T-cell (primary cell): ENCODE data around the gene MED14. TPM values are rescaled to one million over a fixed set of nuclear protein-coding genes. Genes with fewer than 3 reads are reported as not detected.

Experiments used
- ATAC-seq, 4 experiments: fragments of 200-7000 bp in 3 of 4; fragments of 150-1000 bp in 1 of 4; cut with Tn5 transposase; replicated peaks in 1 of 4; 1 replicate in 3 of 4; 2 replicates in 1 of 4; pipeline ENCODE4 v1.10.0; 2021; ENCODE audit warnings: moderate library complexity in 3 of 4, mild to moderate bottlenecking in 2 of 4, moderate number of reproducible peaks in 1 of 4
- CTCF ChIA-PET, 2 donors: fragments of 300-600 bp; sonication (Branson Sonifier 250); formaldehyde crosslinking; loops; one replicate each; lab custom pipeline; 2022; ENCODE audit warnings: antibody characterized with exemption in 2 of 2; lab: Charles Lee
- POLR2A ChIA-PET, 2 donors: fragments of 300-600 bp; sonication (Branson Sonifier 250); formaldehyde crosslinking; loops; one replicate each; lab custom pipeline; 2022; ENCODE audit warnings: antibody characterized with exemption in 2 of 2; lab: Charles Lee
- DNase-seq, 35 experiments: peaks; one replicate each; pipeline versions ENCODE4 v3.0.0 to v3.0.0-alpha.2; 2013 to 2023
- H3K27ac ChIP-seq: one replicate; pipeline ENCODE4 v1.5.1; 2013; ENCODE audit warnings: low read length
- H3K27me3 ChIP-seq, 2 experiments: replicated peaks in 1 of 2; 1 replicate in 1 of 2; 2 replicates in 1 of 2; pipeline versions ENCODE4 v1.6.1 to v1.7.0; 2013; ENCODE audit warnings: low read length in 1 of 2, mixed read lengths in 1 of 2; ENCODE audit not compliant: control insufficient read depth in 2 of 2, insufficient read depth in 2 of 2; ENCODE audit errors: extremely low read depth in 1 of 2
- H3K36me3 ChIP-seq, 2 donors: 1 replicate in 1 of 2; 2 replicates in 1 of 2; pipeline versions ENCODE4 v1.6.1 to v1.7.0; 2013; ENCODE audit warnings: low read length in 1 of 2; ENCODE audit not compliant: control insufficient read depth in 2 of 2, insufficient read depth in 1 of 2; ENCODE audit errors: extremely low read depth in 1 of 2
- H3K4me1 ChIP-seq, 2 experiments: 1 replicate in 1 of 2; 2 replicates in 1 of 2; pipeline versions ENCODE4 v1.6.1 to v1.7.0; 2013; ENCODE audit warnings: low read length in 2 of 2, mixed read lengths in 1 of 2; ENCODE audit not compliant: insufficient read depth in 2 of 2, control insufficient read depth in 1 of 2; ENCODE audit errors: extremely low read depth in 1 of 2
- H3K4me3 ChIP-seq, 2 donors: 1 replicate in 1 of 2; 2 replicates in 1 of 2; pipeline versions ENCODE4 v1.5.1 to v1.7.0; 2013; ENCODE audit warnings: mild to moderate bottlenecking in 2 of 2, low read length in 1 of 2, moderate library complexity in 1 of 2; ENCODE audit not compliant: control insufficient read depth in 1 of 2; ENCODE audit errors: extremely low read depth in 1 of 2
- H3K9me3 ChIP-seq: 2 replicates; pipeline ENCODE4 v1.7.0; 2013
- H3K27ac Mint-ChIP-seq, 2 donors: one replicate each; pipeline ENCODE4 v1.8.0; 2020 to 2021; ENCODE audit warnings: mild to moderate bottlenecking in 2 of 2, mixed read lengths in 2 of 2
- H3K27me3 Mint-ChIP-seq, 2 donors: one replicate each; pipeline ENCODE4 v1.8.0; 2021 to 2022; ENCODE audit warnings: mixed read lengths in 2 of 2
- H3K36me3 Mint-ChIP-seq: one replicate; pipeline ENCODE4 v1.8.0; 2021; ENCODE audit warnings: mixed read lengths
- H3K4me1 Mint-ChIP-seq, 3 donors: one replicate each; pipeline ENCODE4 v1.8.0; 2020 to 2022; ENCODE audit warnings: mixed read lengths in 3 of 3, mild to moderate bottlenecking in 1 of 3
- H3K4me3 Mint-ChIP-seq, 3 donors: one replicate each; pipeline ENCODE4 v1.8.0; 2020 to 2022; ENCODE audit warnings: mild to moderate bottlenecking in 3 of 3, mixed read lengths in 3 of 3, moderate library complexity in 3 of 3
- H3K9me3 Mint-ChIP-seq, 3 donors: one replicate each; pipeline ENCODE4 v1.8.0; 2020 to 2022; ENCODE audit warnings: mixed read lengths in 3 of 3
- WGBS: methylation state at CpG from one replicate; pipeline ENCODE4 v1.1.5; 2013; ENCODE audit warnings: missing lambda C conversion rate; ENCODE audit not compliant: insufficient coverage; 5-methylcytosine and 5-hydroxymethylcytosine counted together
- total RNA-seq, 35 experiments: library from RNA in 6 of 35; stranded (reverse) in 6 of 35; fragments of 120-200 nt in 1 of 35; gene quantifications; one replicate each; pipeline versions ENCODE4 v1.2.1 to v1.2.4 and lab custom pipeline; 2013 to 2026

Gene MED14
- total RNA-seq, 5 donors from 2014 or later (not counting 1 experiment from before 2014, with no cell fraction given) = 30.7 to 56.0 (median 43.2) TPM

DNA sequence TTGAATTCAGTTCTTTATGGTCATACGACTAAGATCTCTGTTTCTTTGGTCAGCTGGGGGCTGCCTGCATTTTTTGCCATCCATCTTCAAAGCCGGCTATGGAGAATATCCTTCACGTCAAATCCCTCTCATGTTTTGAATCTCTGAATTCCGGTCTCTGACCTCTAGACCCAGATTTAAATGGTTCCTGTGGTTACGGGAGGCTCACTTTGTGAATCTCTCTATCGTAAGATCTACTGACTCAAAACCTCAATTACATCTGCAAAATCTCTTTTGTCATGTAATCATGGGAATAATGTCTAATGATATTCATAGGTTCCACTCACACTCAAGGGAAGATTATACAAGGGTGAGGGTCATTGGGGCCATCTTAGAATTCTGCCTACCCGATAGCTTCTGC is 117.8 kb downstream of the MED14 start:
- Histone ChIP-seq H3K36me3 (no peaks in the 10 kb centered on the region), H3K4me3 (no peak overlapping the region), H3K27ac (no peak overlapping the region), H3K9me3 (no peaks in the 10 kb centered on the region), H3K4me1 (no peaks in the 10 kb centered on the region), H3K27me3 (no peaks in the 10 kb centered on the region)
- ChIA-PET CTCF (no interaction called here), POLR2A (no interaction called here)
- Mint-ChIP-seq H3K36me3 (no peaks in the 10 kb centered on the region), H3K27me3 (no peaks in the 10 kb centered on the region), H3K27ac (no peak overlapping the region), H3K9me3 (no peaks in the 10 kb centered on the region), H3K4me1 (no peaks in the 10 kb centered on the region), H3K4me3 (no peak overlapping the region)
- ATAC-seq (no peak), DNase-seq (no peak)
- 100% methylated on average over 1 of the region's 7 CpGs for WGBS

DNA sequence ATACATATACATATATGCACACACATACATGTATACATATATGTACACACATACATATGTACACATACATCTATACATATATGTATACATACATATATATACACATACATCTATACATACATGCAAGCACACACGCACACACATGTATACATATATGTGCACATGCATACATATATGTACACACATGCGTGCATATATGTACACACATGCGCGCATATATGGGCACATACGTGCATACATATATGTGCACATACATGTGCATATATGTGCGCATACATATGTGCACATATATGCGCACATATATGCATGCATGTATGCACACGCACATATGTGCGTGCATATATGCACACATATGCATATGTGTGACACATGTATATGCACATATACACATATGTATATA is 119.4 kb downstream of the MED14 start:
- Histone ChIP-seq H3K4me1 (no peaks in the 10 kb centered on the region), H3K4me3 (no peak overlapping the region), H3K27me3 (no peaks in the 10 kb centered on the region), H3K27ac (no peak overlapping the region), H3K9me3 (no peaks in the 10 kb centered on the region), H3K36me3 (no peaks in the 10 kb centered on the region)
- no peak overlapping the region for H3K27ac Mint-ChIP-seq
- WGBS = 100% methylated on average over 1 of the region's 9 CpGs
- H3K27me3 Mint-ChIP-seq = no peaks in the 10 kb centered on the region
- ChIA-PET CTCF (no interaction called here), POLR2A (no interaction called here)
- no peaks in the 10 kb centered on the region for H3K36me3 Mint-ChIP-seq
- no peaks in the 10 kb centered on the region for H3K4me1 Mint-ChIP-seq
- ATAC-seq (no peak), DNase-seq (no peak)
- no peak overlapping the region for H3K4me3 Mint-ChIP-seq
- no peaks in the 10 kb centered on the region for H3K9me3 Mint-ChIP-seq

DNA sequence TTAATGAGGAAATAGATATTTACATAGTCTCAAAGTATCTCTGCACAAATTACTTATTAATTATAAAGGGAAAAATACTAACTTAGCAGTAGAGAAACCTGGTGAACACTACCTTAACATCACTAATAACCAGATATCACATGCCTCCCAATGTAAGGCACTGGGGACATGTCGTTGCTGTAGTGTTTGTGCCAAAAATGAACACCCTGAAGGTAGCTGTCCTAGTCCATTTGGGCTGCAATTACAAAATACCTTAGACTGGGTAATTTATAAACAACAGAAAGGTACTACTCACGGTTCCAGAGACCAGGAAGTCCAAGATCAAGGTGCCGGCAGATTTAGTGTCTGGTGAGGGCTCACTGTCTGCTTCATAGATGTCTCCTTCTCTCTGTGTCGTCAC is 122.8 kb downstream of the MED14 start:
- H3K36me3 Mint-ChIP-seq = no peaks in the 10 kb centered on the region
- no peak overlapping the region for H3K27ac Mint-ChIP-seq
- WGBS = no CpG with 5 or more reads among the region's 4 CpGs
- Histone ChIP-seq H3K36me3 (no peaks in the 10 kb centered on the region), H3K4me1 (no peaks in the 10 kb centered on the region), H3K4me3 (no peak overlapping the region), H3K27me3 (no peaks in the 10 kb centered on the region), H3K27ac (no peak overlapping the region), H3K9me3 (no peaks in the 10 kb centered on the region)
- CTCF ChIA-PET = no interaction called here
- no peaks in the 10 kb centered on the region for H3K9me3 Mint-ChIP-seq
- H3K27me3 Mint-ChIP-seq = peaks cover 0 to under 1% of the 10 kb centered on the region in 2 donors
- H3K4me1 Mint-ChIP-seq = no peaks in the 10 kb centered on the region
- no peak overlapping the region for H3K4me3 Mint-ChIP-seq
- no peak for DNase-seq
- ATAC-seq = no peak
- POLR2A ChIA-PET = no interaction called here

DNA sequence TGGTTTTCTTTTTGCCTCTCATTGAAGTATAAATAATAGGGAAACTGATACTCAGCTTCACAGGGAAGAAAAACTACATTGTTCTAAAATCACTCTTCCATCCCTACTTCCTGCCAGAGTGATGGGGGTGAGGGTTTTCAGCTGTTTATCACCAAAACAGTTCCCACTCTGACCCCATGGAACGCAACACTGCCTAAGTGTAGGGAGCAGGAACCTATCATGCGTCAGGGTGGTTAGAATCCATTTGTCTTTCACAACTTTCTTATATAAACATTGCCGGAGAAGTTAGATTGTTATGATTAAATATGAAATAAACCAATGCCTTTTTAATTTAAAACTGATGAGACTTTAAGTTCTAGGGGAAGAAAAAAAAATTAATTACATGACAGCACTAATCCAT is 128.0 kb downstream of the MED14 start:
- Histone ChIP-seq H3K27me3 (no peaks in the 10 kb centered on the region), H3K4me3 (no peak overlapping the region), H3K9me3 (no peaks in the 10 kb centered on the region), H3K36me3 (peaks cover 0 to 4% of the 10 kb centered on the region in 2 donors), H3K4me1 (no peaks in the 10 kb centered on the region), H3K27ac (no peak overlapping the region)
- CTCF ChIA-PET = no interaction called here
- no peaks in the 10 kb centered on the region for H3K4me1 Mint-ChIP-seq
- H3K27ac Mint-ChIP-seq = no peak overlapping the region
- no CpG with 5 or more reads among the region's 3 CpGs for WGBS
- H3K36me3 Mint-ChIP-seq = peaks cover 13% of the 10 kb centered on the region
- H3K4me3 Mint-ChIP-seq = no peak overlapping the region
- H3K27me3 Mint-ChIP-seq = peaks cover 0 to 9% of the 10 kb centered on the region in 2 donors
- no peak for DNase-seq
- POLR2A ChIA-PET = no interaction called here
- ATAC-seq = no peak
- H3K9me3 Mint-ChIP-seq = no peaks in the 10 kb centered on the region

DNA sequence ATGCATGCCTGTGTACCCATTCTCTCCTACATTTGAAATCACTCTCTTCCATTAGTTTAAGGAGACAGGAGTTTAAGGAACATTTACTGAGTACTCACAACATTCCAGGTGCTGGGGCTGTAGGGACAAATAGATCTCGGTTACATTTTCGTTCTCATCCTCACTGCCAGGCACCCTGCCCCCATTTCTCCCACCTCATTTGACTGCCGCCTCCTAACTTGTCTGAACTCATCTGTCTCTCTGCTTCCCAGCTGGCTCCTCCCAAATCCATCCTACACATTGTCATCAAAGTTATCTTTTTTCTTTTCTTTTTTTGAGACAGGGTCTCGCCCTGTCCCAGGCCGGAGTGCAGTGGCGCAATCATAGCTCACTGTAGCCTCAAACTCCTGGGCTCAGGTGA is 131.9 kb downstream of the MED14 start:
- 97% methylated on average over 6 of the region's 6 CpGs for WGBS
- H3K27ac Mint-ChIP-seq = peak overlapping the region in 1 of 2 donors; percentile 27
- H3K27me3 Mint-ChIP-seq = peaks cover 0 to 25% of the 10 kb centered on the region in 2 donors
- H3K27me3 ChIP-seq = no peaks in the 10 kb centered on the region
- no peak overlapping the region for H3K4me3 Mint-ChIP-seq
- DNase-seq (no peak), ATAC-seq (no peak)
- no peaks in the 10 kb centered on the region for H3K9me3 ChIP-seq
- no peak overlapping the region for H3K27ac ChIP-seq
- peaks cover 28% of the 10 kb centered on the region for H3K36me3 Mint-ChIP-seq
- no peak overlapping the region for H3K4me3 ChIP-seq
- H3K9me3 Mint-ChIP-seq = no peaks in the 10 kb centered on the region
- peaks cover 0 to 34% of the 10 kb centered on the region in 2 donors for H3K36me3 ChIP-seq
- no peaks in the 10 kb centered on the region for H3K4me1 ChIP-seq
- no peaks in the 10 kb centered on the region for H3K4me1 Mint-ChIP-seq
- ChIA-PET CTCF (interaction anchor here in 1 of 2 donors (1.0 kb wide), 1 partner anchor 59 kb away, joined by 3 read pairs; no protein-coding TSS in a partner anchor), POLR2A (interaction anchor here in 1 of 2 donors (0.6 kb wide), 1 partner anchor 8 kb away, joined by 4 read pairs; no protein-coding TSS in a partner anchor)

Other genes starting within 250 kb of the MED14 start
- 10 to 100 TPM; 62.3 to 92.0 (median 74.1) TPM for gene ATP6AP2, start 154.6 kb downstream of the MED14 start, total RNA-seq
- not detected for gene MPC1L, start 112.1 kb downstream of the MED14 start, total RNA-seq
- 10 to 100 TPM; 15.2 to 31.0 (median 25.9) TPM for gene CXorf38, start 88.0 kb downstream of the MED14 start, total RNA-seq